Activated CD8-positive, alpha-beta memory T cell treated with anti-CD3 and anti-CD28 coated beads for 4 hours (primary cell): ENCODE measurements around the gene INO80.
"Not testable (repeated sequence)": the region's sequence is repeated elsewhere in the genome, so short reads cannot be mapped to it uniquely, and the experiment has no call there.

ENCODE experiments used
- DNase-seq, 2 donors: peaks; one replicate each; pipeline ENCODE4 v3.0.0-alpha.2; 2020; ENCODE audit warnings: low read depth in 2 of 2

The INO80 gene, protein sequence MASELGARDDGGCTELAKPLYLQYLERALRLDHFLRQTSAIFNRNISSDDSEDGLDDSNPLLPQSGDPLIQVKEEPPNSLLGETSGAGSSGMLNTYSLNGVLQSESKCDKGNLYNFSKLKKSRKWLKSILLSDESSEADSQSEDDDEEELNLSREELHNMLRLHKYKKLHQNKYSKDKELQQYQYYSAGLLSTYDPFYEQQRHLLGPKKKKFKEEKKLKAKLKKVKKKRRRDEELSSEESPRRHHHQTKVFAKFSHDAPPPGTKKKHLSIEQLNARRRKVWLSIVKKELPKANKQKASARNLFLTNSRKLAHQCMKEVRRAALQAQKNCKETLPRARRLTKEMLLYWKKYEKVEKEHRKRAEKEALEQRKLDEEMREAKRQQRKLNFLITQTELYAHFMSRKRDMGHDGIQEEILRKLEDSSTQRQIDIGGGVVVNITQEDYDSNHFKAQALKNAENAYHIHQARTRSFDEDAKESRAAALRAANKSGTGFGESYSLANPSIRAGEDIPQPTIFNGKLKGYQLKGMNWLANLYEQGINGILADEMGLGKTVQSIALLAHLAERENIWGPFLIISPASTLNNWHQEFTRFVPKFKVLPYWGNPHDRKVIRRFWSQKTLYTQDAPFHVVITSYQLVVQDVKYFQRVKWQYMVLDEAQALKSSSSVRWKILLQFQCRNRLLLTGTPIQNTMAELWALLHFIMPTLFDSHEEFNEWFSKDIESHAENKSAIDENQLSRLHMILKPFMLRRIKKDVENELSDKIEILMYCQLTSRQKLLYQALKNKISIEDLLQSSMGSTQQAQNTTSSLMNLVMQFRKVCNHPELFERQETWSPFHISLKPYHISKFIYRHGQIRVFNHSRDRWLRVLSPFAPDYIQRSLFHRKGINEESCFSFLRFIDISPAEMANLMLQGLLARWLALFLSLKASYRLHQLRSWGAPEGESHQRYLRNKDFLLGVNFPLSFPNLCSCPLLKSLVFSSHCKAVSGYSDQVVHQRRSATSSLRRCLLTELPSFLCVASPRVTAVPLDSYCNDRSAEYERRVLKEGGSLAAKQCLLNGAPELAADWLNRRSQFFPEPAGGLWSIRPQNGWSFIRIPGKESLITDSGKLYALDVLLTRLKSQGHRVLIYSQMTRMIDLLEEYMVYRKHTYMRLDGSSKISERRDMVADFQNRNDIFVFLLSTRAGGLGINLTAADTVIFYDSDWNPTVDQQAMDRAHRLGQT (N-terminal part only)

DNA sequence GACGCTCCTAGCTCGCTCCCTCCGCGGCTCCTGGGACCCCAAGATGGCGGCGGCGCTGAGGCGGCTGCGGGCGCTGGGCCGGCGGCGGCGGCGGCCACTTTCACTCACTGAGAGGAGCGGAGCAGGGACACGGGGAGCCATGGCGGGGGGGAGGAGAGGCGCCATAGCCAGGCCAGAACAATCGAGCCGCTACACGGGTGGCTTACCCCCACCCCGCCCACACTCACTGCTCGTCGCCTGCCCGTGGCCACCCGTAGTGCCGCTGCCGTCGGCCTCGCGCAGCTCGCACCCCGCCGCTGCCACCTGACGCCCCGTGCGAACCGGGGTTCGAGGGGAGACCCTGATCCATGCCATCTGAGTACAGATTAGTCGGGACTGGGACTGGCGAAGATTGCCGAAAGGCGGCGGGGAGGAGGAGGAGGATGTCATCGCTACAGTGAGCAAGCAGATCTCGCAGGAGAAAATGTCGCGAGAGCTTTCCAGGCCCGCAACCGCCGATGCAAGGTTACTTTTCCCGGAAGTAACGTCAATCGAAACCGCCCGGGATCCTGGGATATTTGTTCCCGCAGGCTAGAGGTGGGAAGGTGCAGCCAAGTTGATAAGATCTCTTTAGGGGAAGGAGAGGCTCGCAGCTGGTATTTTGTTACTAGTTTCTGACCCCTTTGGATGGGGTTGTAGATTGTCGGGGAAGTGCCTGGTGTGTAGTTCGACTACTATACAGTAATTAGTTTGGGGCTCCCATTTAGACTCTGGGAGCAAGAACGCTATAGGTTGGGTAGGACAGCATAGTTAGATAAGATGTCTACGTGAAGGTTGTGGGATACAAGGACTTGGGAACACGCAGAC, at the start of gene INO80:
Gene INO80 (minus strand): TSS at position 165 of the 846 bp plus-strand sequence. CDS start 19,970 bp downstream, outside the sequence.
- peak; percentile 92 to 94 for DNase-seq

DNA sequence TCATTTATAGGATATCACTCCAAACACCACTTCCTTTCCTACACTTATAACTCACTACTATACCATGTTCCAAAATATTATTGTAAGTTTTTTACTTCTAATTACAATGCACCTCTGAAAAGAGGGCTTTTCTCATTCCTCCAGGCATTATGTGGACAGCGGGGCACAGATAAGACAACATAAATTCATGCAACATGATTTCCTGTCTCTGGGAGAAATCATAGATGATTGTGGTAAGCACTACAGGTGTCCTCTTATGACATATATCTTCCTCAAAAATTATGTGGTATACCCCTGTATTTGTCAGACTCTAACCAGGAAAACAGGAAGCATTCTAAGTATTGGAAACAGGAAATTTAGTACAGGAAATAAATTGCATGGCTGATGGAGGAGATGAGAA, 45.7 kb upstream of the INO80 start:
- DNase-seq = no peak

DNA sequence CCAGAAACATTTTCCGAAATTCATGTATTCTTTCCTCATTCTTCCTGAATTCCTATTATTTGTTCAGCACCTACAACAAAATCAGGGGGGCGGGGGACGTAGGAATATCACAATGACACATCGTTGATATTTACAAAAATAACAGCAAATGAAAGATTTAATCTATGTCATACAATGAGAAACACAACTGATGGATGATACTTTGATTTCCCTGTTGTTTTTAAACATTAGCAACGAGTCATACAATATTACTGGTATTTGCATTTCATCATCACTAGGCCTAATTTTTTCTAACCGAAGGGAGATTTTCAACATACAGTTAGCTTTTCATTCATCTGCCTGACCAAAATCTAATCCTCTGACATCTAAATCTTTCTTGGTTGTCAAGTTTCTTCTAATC, 45.3 kb upstream of the INO80 start:
- DNase-seq = no peak

DNA sequence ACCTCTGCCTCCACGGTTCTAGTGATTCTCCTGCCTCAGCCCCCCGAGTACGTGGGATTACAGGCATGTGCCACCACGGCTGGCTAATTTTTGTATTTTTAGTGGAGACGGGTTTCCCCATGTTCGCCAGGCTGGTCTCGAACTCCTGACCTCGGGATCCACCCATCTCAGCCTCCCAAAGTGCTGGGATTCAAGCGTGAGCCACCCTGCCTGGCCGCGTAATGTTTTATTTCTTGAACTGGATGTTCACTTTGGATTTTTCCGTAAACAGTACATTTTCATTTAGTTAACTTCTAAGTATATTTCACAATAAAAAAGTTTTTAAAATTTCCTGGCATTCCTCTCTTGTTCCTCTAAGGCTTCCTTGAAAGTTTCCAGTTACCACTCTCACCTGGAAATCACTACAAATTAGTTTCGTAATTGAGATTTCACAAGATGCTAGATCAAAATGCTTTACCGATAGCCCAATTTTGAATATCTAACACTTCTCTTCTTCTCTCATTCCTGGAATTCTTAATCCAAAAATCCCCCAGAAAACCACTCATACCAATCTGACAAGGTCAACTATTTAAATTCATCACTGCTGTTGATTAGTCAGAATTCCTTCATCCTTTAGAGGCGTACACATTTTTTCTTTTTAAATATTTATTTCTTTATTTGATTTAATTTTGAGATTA, 44.7 kb upstream of the INO80 start:
- no peak for DNase-seq

DNA sequence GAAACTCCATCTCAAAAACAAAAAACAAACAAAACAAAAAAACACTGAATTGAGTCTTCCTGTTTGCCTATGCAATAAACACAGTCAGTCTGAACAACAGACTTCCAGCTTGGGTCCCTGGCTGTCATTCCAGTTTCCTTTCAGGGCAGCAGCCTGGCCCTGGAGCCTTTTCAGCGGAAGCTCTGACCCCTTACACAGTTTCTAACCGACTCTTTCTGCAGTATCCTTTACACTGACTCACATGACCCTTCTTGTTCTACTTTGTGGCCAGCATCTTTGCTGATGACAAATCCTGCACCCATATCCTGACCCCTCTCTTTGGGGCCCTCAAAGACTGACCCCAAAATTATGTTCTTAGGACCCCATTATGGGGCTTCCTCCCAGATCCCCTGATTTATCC, 38.3 kb upstream of the INO80 start:
- no peak for DNase-seq

DNA sequence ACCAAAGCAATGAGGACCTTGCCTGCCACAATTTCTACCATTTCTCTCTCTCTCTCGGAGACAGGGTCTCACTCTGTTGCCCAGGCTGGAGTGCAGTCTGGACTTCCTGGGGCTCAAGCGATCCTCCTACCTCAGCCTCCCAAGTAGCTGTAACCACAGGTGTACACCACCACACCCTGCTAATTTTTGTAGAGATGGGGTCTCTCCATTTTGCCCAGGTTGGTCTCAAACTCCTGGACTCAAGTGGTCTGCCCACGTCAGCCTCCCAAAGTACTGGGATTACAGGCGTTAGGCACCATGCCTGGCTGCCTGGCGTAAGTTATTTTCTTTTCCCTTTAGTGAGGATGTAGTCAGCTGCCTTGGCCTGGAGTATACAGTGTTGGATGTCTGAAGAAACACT, 37.7 kb upstream of the INO80 start:
- no peak for DNase-seq

DNA sequence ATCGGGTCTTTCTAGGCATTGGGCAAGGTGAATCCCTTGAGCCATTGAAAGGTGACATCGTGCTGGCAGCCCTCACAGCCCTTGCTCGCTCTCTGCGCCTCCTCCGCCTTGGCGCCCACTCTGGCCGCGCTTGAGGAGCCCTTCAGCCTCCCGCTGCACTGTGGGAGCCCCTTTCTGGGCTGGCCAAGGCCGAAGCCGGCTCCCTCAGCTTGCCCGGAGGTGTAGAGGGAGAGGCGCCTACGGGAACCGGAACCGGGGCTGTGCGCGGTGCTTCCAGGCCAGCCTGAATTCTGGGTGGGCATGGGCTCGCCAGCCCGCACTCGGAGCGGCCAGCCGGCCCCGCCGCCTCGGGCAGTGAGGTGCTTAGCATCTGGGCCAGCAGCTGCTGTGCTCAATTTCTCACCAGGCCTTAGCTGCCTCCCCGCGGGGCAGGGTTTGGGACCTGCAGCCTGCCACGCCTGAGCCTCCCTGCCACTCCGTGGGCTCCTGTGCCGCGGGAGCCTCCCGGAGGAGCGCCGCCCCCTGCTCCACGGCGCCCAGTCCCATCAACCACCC, 35.4 kb upstream of the INO80 start:
- no peak for DNase-seq

DNA sequence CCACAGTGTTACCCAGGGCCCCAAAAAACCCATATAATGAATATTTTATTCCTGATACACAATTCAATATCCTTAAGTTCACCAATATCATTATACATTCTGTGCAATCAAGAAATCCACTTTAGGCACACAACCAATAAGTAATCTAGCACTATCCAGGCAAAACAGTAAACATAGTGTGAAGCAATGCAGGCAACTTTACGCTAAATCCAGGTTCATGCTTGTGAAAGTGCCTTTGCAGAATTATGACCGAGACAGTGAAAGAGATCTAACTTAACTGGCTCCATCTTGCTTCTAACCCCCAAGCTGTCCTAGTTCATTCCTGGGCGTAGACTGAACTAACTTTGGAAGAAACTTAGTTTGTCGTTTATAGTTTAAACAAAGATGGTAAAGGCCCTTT, 34.2 kb upstream of the INO80 start:
- DNase-seq = no peak

DNA sequence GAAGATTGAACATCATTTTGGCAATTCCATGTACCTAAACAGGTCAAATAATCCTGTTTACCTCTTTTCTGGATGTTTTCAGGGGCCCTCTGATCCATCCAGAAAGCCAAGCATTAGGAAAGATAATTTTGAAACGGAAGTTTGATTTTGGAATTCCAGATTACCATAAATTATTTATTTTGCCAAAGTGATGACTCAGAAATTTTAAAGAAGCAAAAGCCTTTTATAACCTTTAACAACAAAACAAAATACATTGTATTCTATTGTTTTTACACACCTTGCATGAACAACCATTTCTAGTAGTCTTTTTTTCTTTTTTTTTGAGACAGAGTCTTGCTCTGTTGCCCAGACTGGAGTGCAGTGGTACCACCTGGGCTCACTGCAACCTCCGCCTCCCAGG, 32.0 kb upstream of the INO80 start:
- DNase-seq = no peak

DNA sequence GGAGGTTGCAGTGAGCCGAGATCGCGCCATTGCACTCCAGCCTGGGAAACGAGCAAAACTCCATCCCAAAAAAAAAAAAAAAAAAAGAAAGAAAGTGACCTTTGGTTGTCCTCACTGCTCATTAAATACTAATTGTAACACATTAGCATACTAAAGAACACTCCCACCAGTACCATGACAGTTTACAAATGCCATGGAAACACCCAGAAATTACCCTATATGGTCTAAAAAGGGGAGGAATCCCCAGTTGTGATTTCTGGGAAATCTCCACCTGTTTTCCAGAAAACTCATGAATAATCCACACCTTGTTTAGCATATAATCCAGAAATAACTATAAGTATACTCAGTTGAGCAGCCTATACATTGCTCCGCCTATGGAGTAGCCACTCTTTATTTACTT, 23.5 kb upstream of the INO80 start:
- no peak for DNase-seq

DNA sequence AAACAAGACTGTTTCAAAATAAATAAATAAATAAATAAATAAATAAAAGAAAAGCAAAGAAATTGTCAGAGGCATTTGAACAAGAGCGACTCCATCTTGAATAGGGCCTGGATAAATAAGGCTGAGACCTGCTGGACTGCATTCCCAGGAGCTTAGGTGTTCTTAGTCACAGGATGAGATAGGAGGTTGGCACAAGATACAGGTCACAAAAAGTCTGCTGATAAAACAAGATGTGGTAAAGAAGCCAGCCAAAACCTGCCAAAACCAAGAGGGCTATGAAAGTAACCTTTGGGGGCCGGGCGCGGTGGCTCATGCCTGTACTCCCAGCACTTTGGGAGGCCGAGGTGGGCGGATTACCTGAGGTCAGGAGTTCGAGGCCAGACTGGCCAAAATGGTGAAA, 23.0 kb upstream of the INO80 start:
- DNase-seq = not testable (repeated sequence)

DNA sequence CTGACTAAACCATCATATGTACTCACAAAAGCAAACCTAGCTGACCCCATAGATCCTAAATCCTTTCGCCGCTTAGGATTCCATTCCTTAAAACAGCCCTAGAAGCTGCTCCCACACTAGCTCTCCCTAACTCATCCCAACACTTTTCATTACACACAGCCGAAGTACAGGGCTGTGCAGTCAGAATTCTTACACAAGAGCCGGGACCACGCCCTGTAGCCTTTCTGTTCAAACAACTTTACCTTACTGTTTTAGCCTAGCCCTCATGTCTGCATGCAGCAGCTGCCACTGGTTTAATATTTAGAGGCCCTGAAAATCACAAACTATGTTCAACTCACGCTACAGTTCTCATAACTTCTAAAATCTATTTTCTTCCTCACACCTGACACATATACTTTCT, 19.5 kb upstream of the INO80 start:
- not testable (repeated sequence) for DNase-seq

DNA sequence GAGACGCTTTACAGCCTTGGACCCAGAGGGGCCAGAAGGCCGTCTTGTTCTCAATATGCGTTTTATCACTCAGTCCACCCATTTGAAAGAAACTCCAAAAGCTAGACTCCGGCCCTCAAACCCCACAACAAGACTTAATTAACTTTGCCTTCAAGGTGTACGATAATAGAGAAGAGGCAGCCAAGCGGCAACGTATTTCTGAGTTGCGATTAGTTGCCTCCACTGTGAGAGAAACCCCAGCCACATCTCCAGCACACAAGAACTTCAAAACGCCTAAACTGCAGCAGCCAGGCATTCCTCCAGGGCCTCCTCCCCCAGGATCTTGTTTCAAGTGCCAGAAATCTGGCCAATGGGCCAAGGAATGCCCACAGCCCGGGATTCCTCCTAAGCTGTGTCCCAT, 17.4 kb upstream of the INO80 start:
- no peak for DNase-seq

DNA sequence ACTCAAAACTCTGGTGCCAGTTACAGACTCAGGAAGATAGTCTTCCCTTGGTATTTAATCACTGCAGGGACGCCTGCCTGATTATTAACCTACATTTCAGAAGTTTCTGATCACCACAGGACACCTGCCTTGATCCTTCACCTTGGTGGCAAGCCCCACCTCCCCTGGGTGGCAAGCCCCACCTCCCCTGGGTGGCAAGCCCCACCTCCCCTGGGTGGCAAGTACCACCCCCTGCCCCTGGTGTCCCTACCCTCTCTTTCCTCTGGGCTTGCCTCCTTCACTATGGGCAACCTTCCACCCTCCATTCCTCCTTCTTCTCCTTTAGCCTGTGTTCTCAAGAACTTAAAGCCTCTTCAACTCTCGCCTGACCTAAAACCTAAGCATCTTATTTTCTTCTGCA, 16.0 kb upstream of the INO80 start:
- not testable (repeated sequence) for DNase-seq

DNA sequence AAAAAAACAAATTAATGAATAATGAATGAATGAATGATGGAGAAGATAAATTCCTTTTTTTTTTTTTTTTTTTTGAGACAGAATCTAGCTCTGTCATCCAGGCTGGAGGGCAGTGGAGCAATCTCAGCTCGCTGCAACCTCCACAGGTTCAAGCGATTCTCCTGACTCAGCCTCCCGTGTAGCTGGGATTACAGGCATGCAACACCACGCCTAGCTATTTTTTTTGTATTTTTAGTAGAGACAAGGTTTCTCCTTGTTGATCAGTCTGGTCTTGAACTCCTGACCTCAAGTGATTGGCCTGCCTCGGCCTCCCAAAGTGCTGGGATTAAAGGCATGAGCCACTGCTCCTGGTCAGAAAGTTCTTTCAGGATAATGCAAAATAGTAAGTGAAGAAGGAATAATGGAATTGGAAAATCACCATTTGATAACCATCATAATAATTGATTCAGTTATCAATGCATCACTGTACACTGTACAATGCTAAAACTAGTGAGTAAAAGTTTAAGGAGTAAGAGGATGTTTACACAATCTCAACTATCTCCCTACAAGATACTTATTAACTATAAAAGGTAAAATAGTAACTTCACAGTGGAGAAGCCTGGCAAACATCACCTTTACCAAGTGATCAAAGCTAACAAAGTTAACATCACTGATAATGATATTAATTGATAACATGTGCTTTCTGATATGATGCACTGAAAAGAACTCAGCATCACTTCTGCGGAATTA, 12.3 kb upstream of the INO80 start:
- DNase-seq = no peak

DNA sequence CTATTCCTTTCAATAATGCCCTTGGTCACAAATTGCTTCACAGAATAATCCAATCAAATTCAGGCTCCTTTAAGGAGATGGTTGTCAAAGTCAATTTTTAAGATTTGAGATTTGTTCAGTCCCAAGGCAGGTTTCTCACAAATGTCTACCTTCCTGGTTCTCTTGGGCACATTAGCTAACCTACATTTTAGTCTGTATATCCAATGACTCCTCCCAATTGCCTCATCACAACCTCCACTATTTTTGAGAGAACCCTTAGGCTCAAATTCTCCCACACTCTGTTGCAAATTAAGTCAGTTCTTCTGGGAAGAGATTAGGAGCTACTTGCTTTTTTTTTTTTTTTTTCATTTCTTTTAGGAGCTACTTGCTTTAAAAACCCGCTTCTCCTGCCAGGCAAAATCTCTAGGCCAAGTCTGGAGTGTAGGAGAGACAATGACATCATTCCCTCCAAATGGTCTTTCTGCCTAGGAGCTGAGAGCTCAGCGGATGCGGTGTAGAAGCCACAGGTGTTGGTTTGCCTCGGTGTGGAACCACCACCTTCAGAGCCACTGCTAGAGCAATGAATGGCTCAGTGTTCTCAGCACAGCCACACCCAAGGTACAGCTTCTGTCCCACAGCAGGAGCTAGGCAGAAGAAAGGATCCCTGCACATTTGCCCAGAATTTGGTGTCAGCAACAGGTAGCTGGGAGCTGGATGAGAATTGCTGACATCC, 10.0 kb upstream of the INO80 start:
- DNase-seq = no peak

DNA sequence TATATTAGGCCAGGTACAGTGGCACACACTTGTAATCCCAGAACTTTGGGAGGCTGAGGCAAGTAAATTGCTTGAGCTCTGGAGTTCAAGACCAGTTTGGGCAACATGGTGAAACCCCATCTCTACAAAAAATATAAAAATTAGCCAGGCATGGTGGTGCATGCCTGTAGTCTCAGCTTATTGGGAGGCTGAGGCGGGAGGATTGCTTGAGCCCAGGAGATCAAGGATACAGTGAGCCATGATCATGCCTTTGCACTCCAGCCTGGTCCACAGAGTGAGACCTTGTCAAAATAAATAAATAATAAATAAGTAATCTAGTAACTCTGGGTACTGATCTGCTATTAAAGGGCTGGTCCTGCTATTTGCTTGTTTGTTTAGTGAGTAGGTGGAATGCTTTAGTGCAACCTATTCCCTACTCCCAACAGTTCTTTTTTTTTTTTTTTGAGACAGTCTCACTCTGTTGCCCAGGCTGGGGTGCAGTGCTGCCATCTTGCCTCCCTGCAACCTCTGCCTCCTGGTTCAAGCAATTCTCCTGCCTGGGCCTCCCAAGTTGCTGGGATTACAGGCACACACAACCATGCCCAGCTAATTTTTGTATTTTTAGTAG, 9.1 kb upstream of the INO80 start:
- no peak for DNase-seq

DNA sequence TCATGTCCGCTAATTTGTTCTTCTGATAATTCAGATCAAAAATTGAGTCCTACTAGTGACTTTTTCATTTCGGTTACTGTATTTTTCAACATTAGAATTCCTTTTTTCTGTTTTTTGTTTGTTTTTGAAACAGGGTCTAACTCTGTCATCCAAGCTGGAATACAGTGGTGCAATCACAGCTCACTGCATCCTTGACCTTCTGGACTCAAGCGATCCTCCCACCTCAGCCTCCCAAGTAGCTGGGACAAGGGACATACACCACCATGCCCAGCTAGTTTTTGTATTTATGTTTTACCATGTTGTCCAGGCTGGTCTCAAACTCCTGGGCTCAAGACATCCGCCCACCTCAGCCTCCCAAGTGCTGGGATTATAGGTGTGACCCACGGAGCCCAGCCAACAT, 8.0 kb upstream of the INO80 start:
- DNase-seq = no peak

DNA sequence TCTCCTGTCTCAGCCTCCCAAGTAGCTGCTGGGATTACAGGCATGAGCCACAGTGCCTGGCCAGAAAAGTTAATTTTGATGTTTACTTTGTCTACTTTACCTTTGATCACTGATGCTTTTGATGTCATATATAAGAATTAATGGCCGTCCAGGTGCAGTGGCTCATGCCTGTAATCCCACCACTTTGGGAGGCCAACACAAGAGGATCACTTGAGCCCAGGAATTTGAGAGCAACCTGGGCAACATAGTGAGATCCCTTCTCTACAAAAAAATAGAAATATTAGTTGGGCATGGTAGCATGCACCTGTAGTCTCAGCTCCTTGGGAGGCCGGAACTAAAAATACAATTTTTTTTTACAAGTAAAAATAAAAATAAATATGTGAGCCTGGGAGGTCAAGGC, 6.8 kb upstream of the INO80 start:
- no peak for DNase-seq
